VCaP (cell line): ENCODE results near the gene CBFA2T3.

Source experiments
- H3K27ac ChIP-seq: fragments of 450-650 bp; 2 replicates; pipeline ENCODE4 v1.5.1; 2017
- CTCF ChIP-seq: fragments of 450-650 bp; conservative IDR thresholded peaks from 2 replicates; pipeline ENCODE4 v1.5.1; 2017; ENCODE audit warnings: mild to moderate bottlenecking, moderate library complexity

Gene CBFA2T3

DNA sequence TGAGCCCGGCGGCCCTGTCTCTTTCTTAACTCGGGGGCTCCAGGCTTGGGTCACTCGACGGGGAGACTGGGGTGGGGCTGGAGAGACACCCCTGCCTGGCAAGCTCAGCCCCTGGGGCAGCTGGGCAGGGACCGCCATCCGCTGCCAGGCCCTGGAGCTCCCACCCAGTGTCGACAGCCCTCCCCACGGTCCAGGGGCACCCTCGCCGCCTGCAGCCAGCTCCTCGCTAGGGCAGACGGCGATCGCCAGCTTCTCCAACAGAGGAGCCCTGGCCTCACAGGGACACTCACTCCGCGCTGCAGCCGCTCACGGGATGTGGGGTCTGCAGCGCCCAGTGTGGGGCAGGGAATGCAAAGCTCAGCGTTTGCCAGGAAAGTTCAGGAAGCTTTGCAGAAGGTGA is 149.3 kb downstream of the CBFA2T3 start:
- H3K27ac ChIP-seq: no peak overlapping the region
- TF ChIP-seq CTCF: no peak

- no peak for TF ChIP-seq CTCF
- no peak overlapping the region for H3K27ac ChIP-seq
Observed at GRCh38 chr16:88826070-88826840, 150.8 kb downstream of the CBFA2T3 start.

GRCh38 chr16:88825146-88825545 is 151.9 kb downstream of the CBFA2T3 start:
- TF ChIP-seq CTCF: no peak
- H3K27ac ChIP-seq: no peak overlapping the region
